NOMO-1 treated with DMSO at 0.1 percent for 48 hours (cell line): ENCODE data around the gene TNIP3.

Experiments
- DNase-seq: peaks from one replicate; lab custom pipeline; 2025; ENCODE audit not compliant: unreplicated experiment; lab: John Stamatoyannopoulos, UW

The TNIP3 gene

GRCh38 chr4:121088867-121089266, 75.3 kb downstream of the TNIP3 start:
- DNase-seq, result no peak
